SK-N-SH (cell line): ENCODE measurements around the gene DUS2. TPM values are rescaled to one million over a fixed set of nuclear protein-coding genes. Genes with fewer than 3 reads are reported as not detected.

ENCODE experiments used
- CTCF ChIA-PET: fragments of 300-600, 350-600 bp; formaldehyde crosslinking; extraction: SDS; loops from one replicate; lab custom pipeline; 2021; lab: Yijun Ruan, JAX
- POLR2A ChIA-PET: fragments of 350-600 bp; sonication (Branson Sonifier 250); formaldehyde crosslinking; extraction: SDS; loops from one replicate; lab custom pipeline; 2020; ENCODE audit warnings: antibody characterized with exemption, inconsistent platforms; lab: Yijun Ruan, JAX
- DNase-seq: peaks from one replicate; pipeline ENCODE4 v3.0.0; 2012
- H2AFZ ChIP-seq: fragments of 200-600 bp; sonication (generic); 2 replicates; pipeline ENCODE4 v1.8.1; 2016; ENCODE audit warnings: antibody characterized with exemption, mild to moderate bottlenecking, low read depth
- H3F3A ChIP-seq: fragments of 200-600 bp; sonication (generic); replicated peaks from 2 replicates; pipeline ENCODE3; 2016; ENCODE audit warnings: antibody characterized with exemption, mild to moderate bottlenecking; ENCODE audit not compliant: insufficient read depth
- H3K27ac ChIP-seq, 2 experiments: fragments of 200-500 bp in 1 of 2; fragments of 200-600 bp in 1 of 2; sonication (Bioruptor generic) in 1 of 2; sonication (generic), shearing (Covaris generic) in 1 of 2; 2 replicates each; pipeline versions ENCODE4 v1.5.1 to v1.6.1; 2014 to 2016; ENCODE audit warnings: low read depth in 2 of 2, inconsistent platforms in 1 of 2, low read length in 1 of 2, mild to moderate bottlenecking in 1 of 2, mixed read lengths in 1 of 2
- H3K27me3 ChIP-seq: fragments of 200-600 bp; sonication (generic), shearing (Covaris generic); 2 replicates; pipeline ENCODE4 v1.6.1; 2016; ENCODE audit warnings: mixed run types; ENCODE audit not compliant: insufficient read depth
- H3K36me3 ChIP-seq, 2 experiments: fragments of 200-500 bp in 1 of 2; fragments of 200-600 bp in 1 of 2; sonication (Bioruptor generic) in 1 of 2; sonication (generic) in 1 of 2; replicated peaks in 1 of 2; 2 replicates each; pipeline versions ENCODE3 to v1.5.1; 2014 to 2016; ENCODE audit warnings: low read length in 1 of 2, mild to moderate bottlenecking in 1 of 2; ENCODE audit not compliant: insufficient read depth in 2 of 2, control insufficient read depth in 1 of 2
- H3K4me1 ChIP-seq, 2 experiments: fragments of 200-500 bp in 1 of 2; fragments of 200-600 bp in 1 of 2; sonication (Bioruptor generic) in 1 of 2; sonication (generic), shearing (Covaris generic) in 1 of 2; 2 replicates each; pipeline versions ENCODE4 v1.5.1 to v1.6.1; 2014 to 2016; ENCODE audit warnings: low read depth in 1 of 2, low read length in 1 of 2, mixed run types in 1 of 2; ENCODE audit not compliant: insufficient read depth in 2 of 2, control insufficient read depth in 1 of 2
- H3K4me2 ChIP-seq: fragments of 200-600 bp; sonication (generic), shearing (Covaris generic); 2 replicates; pipeline ENCODE4 v1.6.1; 2017; ENCODE audit warnings: mixed run types
- H3K4me3 ChIP-seq, 2 experiments: fragments of 200-500 bp in 1 of 2; fragments of 200-600 bp in 1 of 2; sonication (Bioruptor generic) in 1 of 2; sonication (generic), shearing (Covaris generic) in 1 of 2; 2 replicates each; pipeline versions ENCODE4 v1.5.1 to v1.8.1; 2014 to 2016; ENCODE audit warnings: low read depth in 2 of 2, inconsistent platforms in 1 of 2, low read length in 1 of 2, mild to moderate bottlenecking in 1 of 2, mixed read lengths in 1 of 2, moderate library complexity in 1 of 2
- H3K79me2 ChIP-seq: fragments of 200-600 bp; sonication (generic); 2 replicates; pipeline ENCODE4 v1.8.1; 2017; ENCODE audit warnings: mild to moderate bottlenecking; ENCODE audit not compliant: insufficient read depth
- H3K9ac ChIP-seq: fragments of 200-600 bp; sonication (generic); 2 replicates; pipeline ENCODE4 v1.6.1; 2017; ENCODE audit warnings: mixed run types
- H3K9me2 ChIP-seq: fragments of 200-600 bp; sonication (generic); 2 replicates; pipeline ENCODE4 v1.6.1; 2017; ENCODE audit warnings: mixed run types
- H3K9me3 ChIP-seq: fragments of 200-600 bp; sonication (generic); 2 replicates; pipeline ENCODE4 v1.6.1; 2017; ENCODE audit warnings: mixed run types, mild to moderate bottlenecking, moderate library complexity
- H4K20me1 ChIP-seq: fragments of 200-600 bp; sonication (generic); 2 replicates; pipeline ENCODE4 v1.6.1; 2017; ENCODE audit warnings: mild to moderate bottlenecking, mixed run types; ENCODE audit not compliant: insufficient read depth
- FOSL2 ChIP-seq: IDR thresholded peaks from 2 replicates; pipeline ENCODE4 v1.4.0; 2012; ENCODE audit warnings: low read depth, mild to moderate bottlenecking, moderate library complexity, borderline replicate concordance
- GABPA ChIP-seq: IDR thresholded peaks from 2 replicates; pipeline ENCODE4 v1.4.0; 2012; ENCODE audit warnings: low read depth, mild to moderate bottlenecking
- NFIC ChIP-seq: IDR thresholded peaks from 2 replicates; pipeline ENCODE4 v1.4.0; 2012; ENCODE audit warnings: borderline replicate concordance
- RAD21 ChIP-seq: IDR thresholded peaks from 2 replicates; pipeline ENCODE4 v1.6.1; 2012; ENCODE audit warnings: mild to moderate bottlenecking, low read length
- TEAD4 ChIP-seq: IDR thresholded peaks from 2 replicates; pipeline ENCODE4 v1.4.0; 2012; ENCODE audit warnings: mild to moderate bottlenecking, borderline replicate concordance; ENCODE audit not compliant: insufficient read depth
- WGBS: methylation state at CpG from one replicate; pipeline ENCODE4 v1.1.6; 2017; ENCODE audit warnings: low lambda C conversion rate; 5-methylcytosine and 5-hydroxymethylcytosine counted together
- polyA plus RNA-seq, 3 experiments: library from polyadenylated mRNA; depleted of rRNA; stranded (reverse); fragments of >200 nt; gene quantifications; 2 replicates each; pipeline ENCODE4 v1.2.3, GENCODE V29; 2012
- TF ChIP-seq, protein P1 (sequence below): IDR thresholded peaks from 2 replicates; pipeline ENCODE4 v1.4.0; 2012; ENCODE audit warnings: low read depth
- TF ChIP-seq, protein P2 (sequence below): fragments of 150-350 bp; IDR thresholded peaks from 2 replicates; pipeline ENCODE4 v1.6.1; 2016; ENCODE audit warnings: mild to moderate bottlenecking, low read depth, low read length
- TF ChIP-seq, protein P3 (sequence below): IDR thresholded peaks from 2 replicates; pipeline ENCODE4 v1.4.0; 2012; ENCODE audit warnings: low read depth, borderline replicate concordance

DUS2 gene
- polyA plus RNA-seq, 1 of the 3 experiments (the other 2 are of a cell fraction), result 16.1 TPM

DNA sequence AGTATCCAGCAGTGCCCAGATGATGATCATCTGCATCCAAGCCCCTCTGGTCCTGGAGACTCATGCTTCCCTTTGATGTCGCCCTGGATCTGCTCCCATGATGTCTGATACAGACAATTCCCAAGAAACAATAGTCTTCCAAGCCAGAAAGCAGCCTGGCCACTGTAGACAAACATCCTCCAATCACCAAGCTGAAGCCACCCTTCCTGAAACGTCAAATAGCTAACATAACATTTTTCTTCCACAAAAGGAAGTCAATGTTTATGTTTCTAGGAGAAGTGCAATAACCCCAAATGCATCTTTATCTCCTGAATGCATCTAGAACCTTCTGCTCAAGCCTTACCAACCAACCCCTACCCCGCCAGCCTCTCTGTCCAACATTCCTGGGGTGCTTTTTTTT, 22.6 kb upstream of the DUS2 start:
- H3K36me3 ChIP-seq, result no peaks in the 10 kb centered on the region
- no peak for DNase-seq
- no peaks in the 10 kb centered on the region for H3F3A ChIP-seq
- H3K4me3 ChIP-seq, result no peak overlapping the region
- H3K79me2 ChIP-seq, result no peaks in the 10 kb centered on the region
- no peak overlapping the region for H3K4me2 ChIP-seq
- no peaks in the 10 kb centered on the region for H4K20me1 ChIP-seq
- H3K9me3 ChIP-seq, result no peaks in the 10 kb centered on the region
- no peaks in the 10 kb centered on the region for H3K27me3 ChIP-seq
- H3K4me1 ChIP-seq, result no peaks in the 10 kb centered on the region
- no peaks in the 10 kb centered on the region for H3K9me2 ChIP-seq
- H2AFZ ChIP-seq, result no peak overlapping the region
- TF ChIP-seq, protein P1, sequence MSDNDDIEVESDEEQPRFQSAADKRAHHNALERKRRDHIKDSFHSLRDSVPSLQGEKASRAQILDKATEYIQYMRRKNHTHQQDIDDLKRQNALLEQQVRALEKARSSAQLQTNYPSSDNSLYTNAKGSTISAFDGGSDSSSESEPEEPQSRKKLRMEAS, result no peak
- TF ChIP-seq GABPA, result no peak
- H3K9ac ChIP-seq, result no peak overlapping the region
- WGBS, result 44% methylated on average over 3 of the region's 3 CpGs
- CTCF ChIA-PET, result interaction anchor here (0.9 kb wide), 1 partner anchor 12 kb away, joined by 4 read pairs; no protein-coding TSS in a partner anchor
- no peak overlapping the region for H3K27ac ChIP-seq
- POLR2A ChIA-PET, result no interaction called here

DNA sequence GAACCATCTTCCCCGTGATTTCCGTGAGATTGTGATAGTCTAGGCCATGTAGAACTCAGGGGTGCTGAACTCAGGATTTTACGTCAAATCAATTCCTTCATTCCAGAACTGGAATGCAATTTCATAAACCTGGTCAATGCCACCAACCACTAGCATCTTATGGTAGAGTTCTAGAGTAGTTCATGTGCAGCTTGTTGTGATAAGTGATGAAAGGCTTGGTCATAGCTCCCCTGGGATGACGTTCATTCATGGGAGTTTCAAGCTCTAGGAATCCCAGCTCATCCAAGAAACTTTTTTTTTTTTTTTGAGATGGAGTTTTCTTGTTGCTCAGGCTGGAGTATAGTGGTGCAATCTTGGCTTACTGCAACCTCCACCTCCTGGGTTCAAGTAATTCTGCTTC, 20.1 kb upstream of the DUS2 start:
- Histone ChIP-seq H3K36me3 (no peaks in the 10 kb centered on the region), H3K4me1 (no peaks in the 10 kb centered on the region), H3K4me2 (no peak overlapping the region), H3K4me3 (no peak overlapping the region), H4K20me1 (no peaks in the 10 kb centered on the region), H3K9ac (no peak overlapping the region), H3K27ac (no peak overlapping the region), H3K9me2 (no peaks in the 10 kb centered on the region), H3K79me2 (no peaks in the 10 kb centered on the region), H3F3A (no peaks in the 10 kb centered on the region), H3K27me3 (no peaks in the 10 kb centered on the region), H3K9me3 (no peaks in the 10 kb centered on the region), H2AFZ (no peak overlapping the region)
- no peak for DNase-seq
- CTCF ChIA-PET, result interaction anchor here (0.7 to 2.0 kb wide), 5 partner anchors 9 to 251 kb away, joined by 3 to 9 read pairs (median 4); no protein-coding TSS in a partner anchor
- TF ChIP-seq RAD21 (no peak), TEAD4 (no peak)
- TF ChIP-seq, protein P2, sequence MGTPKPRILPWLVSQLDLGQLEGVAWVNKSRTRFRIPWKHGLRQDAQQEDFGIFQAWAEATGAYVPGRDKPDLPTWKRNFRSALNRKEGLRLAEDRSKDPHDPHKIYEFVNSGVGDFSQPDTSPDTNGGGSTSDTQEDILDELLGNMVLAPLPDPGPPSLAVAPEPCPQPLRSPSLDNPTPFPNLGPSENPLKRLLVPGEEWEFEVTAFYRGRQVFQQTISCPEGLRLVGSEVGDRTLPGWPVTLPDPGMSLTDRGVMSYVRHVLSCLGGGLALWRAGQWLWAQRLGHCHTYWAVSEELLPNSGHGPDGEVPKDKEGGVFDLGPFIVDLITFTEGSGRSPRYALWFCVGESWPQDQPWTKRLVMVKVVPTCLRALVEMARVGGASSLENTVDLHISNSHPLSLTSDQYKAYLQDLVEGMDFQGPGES, result no peak
- POLR2A ChIA-PET, result no interaction called here
- WGBS, result 67% methylated on average over 4 of the region's 4 CpGs

DNA sequence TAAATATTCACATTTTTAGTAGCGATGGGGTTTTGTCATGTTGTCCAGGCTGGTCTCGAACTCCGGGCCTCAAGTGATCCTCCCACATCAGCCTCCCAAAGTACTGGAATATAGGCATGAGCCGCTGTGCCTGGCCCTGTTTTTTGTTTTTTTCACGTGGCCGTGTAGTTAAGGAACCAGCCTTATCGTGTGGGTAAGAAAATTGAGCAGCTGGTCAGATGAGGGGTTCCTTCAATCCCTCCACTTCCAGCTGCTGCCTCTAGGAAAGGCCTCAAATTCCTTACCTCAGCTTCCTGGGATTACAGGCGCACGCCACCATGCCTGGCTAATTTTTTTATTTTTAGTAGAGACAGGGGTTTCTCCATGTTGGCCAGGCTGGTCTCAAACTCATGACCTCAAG, 17.9 kb upstream of the DUS2 start:
- no peak overlapping the region for H3K9ac ChIP-seq
- H3K27ac ChIP-seq, result no peak overlapping the region
- H3K36me3 ChIP-seq, result no peaks in the 10 kb centered on the region
- ChIA-PET POLR2A (no interaction called here), CTCF (interaction anchor here (1.0 to 2.6 kb wide), 4 partner anchors 11 to 79 kb away, joined by 3 to 14 read pairs (median 5); no protein-coding TSS in a partner anchor)
- no peaks in the 10 kb centered on the region for H3K9me3 ChIP-seq
- WGBS, result 84% methylated on average over 9 of the region's 9 CpGs
- no peaks in the 10 kb centered on the region for H3K9me2 ChIP-seq
- no peaks in the 10 kb centered on the region for H3K27me3 ChIP-seq
- no peak overlapping the region for H3K4me2 ChIP-seq
- no peaks in the 10 kb centered on the region for H3K79me2 ChIP-seq
- no peak for TF ChIP-seq FOSL2
- TF ChIP-seq NFIC, result no peak
- TF ChIP-seq, protein P3, sequence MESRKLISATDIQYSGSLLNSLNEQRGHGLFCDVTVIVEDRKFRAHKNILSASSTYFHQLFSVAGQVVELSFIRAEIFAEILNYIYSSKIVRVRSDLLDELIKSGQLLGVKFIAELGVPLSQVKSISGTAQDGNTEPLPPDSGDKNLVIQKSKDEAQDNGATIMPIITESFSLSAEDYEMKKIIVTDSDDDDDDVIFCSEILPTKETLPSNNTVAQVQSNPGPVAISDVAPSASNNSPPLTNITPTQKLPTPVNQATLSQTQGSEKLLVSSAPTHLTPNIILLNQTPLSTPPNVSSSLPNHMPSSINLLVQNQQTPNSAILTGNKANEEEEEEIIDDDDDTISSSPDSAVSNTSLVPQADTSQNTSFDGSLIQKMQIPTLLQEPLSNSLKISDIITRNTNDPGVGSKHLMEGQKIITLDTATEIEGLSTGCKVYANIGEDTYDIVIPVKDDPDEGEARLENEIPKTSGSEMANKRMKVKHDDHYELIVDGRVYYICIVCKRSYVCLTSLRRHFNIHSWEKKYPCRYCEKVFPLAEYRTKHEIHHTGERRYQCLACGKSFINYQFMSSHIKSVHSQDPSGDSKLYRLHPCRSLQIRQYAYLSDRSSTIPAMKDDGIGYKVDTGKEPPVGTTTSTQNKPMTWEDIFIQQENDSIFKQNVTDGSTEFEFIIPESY, result no peak
- TF ChIP-seq, protein P1, result no peak
- TF ChIP-seq, protein P2, result no peak
- no peak for DNase-seq
- no peaks in the 10 kb centered on the region for H4K20me1 ChIP-seq
- no peak overlapping the region for H2AFZ ChIP-seq
- no peak overlapping the region for H3K4me3 ChIP-seq
- H3K4me1 ChIP-seq, result no peaks in the 10 kb centered on the region
- H3F3A ChIP-seq, result no peaks in the 10 kb centered on the region
